ENCODE measurements around the gene COPG2.
"Not testable (repeated sequence)": the region's sequence is repeated elsewhere in the genome, so short reads cannot be mapped to it uniquely, and the experiment has no call there.

Gene COPG2

DNA sequence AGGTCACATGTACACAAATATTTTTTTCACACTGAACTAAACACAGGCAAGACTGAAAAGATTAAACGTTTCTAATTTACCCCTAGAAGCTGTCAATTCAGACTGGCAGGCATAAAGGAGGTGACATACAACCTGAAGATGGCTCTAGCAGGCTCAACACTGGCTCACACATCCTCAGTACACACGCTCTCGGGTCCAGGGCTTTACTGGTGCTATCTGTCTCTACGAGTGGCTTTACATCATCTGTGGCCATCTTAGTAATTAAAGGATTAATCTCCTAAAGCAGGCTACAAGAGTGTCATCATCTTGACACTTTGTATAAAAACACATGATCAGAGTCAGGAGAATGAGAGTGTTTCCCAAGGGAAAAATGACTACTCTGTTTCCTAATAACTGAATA, 57.3 kb downstream of the COPG2 start:
- H3K4me3 ChIP-seq (ENCODE audit: low read depth, low read length), result no peak overlapping the region
- DNase-seq (ENCODE audit: low read depth), result no peak
- TF ChIP-seq, protein P1, sequence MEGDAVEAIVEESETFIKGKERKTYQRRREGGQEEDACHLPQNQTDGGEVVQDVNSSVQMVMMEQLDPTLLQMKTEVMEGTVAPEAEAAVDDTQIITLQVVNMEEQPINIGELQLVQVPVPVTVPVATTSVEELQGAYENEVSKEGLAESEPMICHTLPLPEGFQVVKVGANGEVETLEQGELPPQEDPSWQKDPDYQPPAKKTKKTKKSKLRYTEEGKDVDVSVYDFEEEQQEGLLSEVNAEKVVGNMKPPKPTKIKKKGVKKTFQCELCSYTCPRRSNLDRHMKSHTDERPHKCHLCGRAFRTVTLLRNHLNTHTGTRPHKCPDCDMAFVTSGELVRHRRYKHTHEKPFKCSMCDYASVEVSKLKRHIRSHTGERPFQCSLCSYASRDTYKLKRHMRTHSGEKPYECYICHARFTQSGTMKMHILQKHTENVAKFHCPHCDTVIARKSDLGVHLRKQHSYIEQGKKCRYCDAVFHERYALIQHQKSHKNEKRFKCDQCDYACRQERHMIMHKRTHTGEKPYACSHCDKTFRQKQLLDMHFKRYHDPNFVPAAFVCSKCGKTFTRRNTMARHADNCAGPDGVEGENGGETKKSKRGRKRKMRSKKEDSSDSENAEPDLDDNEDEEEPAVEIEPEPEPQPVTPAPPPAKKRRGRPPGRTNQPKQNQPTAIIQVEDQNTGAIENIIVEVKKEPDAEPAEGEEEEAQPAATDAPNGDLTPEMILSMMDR (IDR thresholded peaks at IDR 0.05; ENCODE audit: insufficient read depth, low read depth, low read length, missing control alignments), result no peak

DNA sequence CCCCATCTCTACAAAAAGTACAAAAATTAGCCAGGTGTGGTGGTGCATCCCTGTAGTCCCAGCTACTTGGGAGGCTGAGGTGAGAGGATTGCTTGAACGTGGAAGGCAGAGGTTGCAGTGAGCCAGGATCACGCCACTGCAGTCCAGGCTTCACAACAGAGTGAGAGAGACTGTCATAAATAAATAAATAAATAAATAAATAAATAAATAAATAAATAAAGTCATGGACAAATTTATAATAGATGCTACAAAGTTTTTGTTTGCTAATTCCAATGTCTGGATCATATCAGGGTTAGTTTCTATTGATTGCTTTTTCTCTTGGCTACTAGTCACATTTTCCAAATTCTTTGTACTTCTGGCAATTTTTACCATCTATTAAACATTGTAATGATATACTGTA, 61.5 kb downstream of the COPG2 start:
- not testable (repeated sequence) for H3K4me3 ChIP-seq (ENCODE audit: low read depth, low read length); DNase-seq (ENCODE audit: low read depth)

DNA sequence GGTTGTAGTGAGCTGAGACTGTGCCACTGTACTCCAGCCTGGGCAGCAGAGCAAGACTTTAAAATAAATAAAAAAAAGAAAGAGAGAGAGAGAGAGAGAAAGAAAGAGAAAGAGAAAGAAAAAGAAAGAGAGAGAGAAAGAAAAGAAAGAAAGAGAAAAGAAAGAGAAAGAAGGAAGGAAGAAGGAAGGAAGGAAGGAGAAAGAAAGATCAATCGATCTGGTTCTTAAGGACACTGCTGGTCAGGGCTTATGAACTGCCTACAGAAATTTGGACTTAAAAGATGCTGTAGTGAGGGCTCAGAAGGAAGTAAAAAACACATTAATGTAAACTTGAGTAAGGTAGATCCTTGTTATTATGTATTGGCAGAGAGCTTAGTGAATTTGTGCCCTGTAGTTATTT, 62.4 kb downstream of the COPG2 start:
- TF ChIP-seq, protein P1 (IDR thresholded peaks at IDR 0.05; ENCODE audit: insufficient read depth, low read depth, low read length, missing control alignments), result no peak
- no peak for DNase-seq (ENCODE audit: low read depth)
- no peak overlapping the region for H3K4me3 ChIP-seq (ENCODE audit: low read depth, low read length)

DNA sequence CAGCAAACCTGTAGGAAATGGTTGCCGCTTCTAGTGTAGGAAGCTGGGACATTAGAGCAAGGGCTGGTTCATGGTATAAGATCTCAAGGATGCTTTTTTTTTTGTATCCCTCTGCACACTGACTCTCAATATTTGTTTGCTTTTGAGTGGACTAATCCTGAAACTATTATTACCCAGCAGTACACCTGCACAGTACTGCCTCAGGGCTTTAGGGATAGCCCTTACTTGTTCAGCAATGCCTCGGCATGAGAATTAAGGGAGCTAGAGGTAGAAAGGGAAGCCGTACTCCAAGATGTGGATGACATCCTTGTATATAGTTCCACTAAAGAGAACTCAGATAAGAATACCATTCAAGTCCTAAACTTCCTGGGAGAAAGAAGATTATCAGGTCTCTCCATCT, 70.5 kb downstream of the COPG2 start:
- no peak overlapping the region for H3K4me3 ChIP-seq (ENCODE audit: low read depth, low read length)
- DNase-seq (ENCODE audit: low read depth), result no peak
- TF ChIP-seq, protein P1 (IDR thresholded peaks at IDR 0.05; ENCODE audit: insufficient read depth, low read depth, low read length, missing control alignments), result no peak

DNA sequence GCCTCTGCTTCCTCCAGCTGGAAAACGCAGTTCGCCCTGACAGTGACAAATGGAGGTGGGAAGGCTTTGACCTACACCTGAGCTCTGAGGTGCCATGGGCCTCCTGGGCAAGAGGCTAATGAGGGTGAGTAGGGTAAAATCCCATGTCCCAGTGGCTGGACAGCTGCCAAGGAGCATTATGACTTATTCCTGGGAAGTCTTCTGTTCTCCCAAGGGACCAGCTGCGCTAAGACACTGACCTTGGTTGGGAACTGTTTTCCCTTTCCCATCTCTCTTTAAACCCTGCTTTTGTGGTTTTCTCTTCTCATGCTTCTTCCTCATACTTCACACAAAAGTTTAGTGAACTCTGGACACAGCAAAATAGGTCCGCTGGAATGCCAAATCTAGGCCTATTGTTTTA, 72.6 kb downstream of the COPG2 start:
- DNase-seq (ENCODE audit: low read depth), result no peak
- no peak overlapping the region for H3K4me3 ChIP-seq (ENCODE audit: low read depth, low read length)
- TF ChIP-seq, protein P1 (IDR thresholded peaks at IDR 0.05; ENCODE audit: insufficient read depth, low read depth, low read length, missing control alignments), result no peak

DNA sequence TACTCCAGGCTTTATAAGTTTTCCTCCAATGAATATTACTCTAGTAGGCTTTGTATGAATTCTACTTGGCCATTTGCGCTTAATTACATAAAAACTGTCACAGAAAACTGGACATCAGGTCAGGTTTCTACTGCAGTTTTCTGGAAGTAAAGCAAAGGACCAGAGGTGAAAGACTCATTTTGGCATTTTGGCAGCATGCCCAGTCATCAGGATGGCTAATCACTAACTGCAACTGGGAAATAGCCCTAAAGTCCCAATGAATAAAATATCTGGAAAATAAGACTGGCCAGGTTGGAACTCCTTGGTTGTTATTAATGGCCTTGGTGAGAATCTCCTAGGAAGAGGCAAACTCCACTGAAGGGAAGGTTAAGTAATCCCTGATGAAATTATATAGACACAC, 75.5 kb downstream of the COPG2 start:
- TF ChIP-seq, protein P1 (IDR thresholded peaks at IDR 0.05; ENCODE audit: insufficient read depth, low read depth, low read length, missing control alignments), result no peak
- no peak for DNase-seq (ENCODE audit: low read depth)
- no peak overlapping the region for H3K4me3 ChIP-seq (ENCODE audit: low read depth, low read length)

DNA sequence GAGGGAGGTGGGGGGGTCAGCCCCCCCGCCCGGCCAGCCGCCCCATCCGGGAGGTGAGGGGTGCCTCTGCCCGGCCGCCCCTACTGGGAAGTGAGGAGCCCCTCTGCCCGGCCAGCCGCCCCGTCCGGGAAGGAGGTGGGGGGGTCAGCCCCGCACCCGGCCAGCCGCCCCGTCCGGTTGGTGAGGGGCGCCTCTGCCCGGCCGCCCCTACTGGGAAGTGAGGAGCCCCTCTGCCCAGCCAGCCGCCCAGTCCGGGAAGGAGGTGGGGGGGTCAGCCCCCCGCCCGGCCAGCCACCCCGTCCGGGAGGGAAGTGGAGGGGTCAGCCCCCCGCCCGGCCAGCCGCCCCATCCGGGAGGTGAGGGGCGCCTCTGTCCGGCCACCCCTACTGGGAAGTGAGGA, 77.1 kb downstream of the COPG2 start:
- H3K4me3 ChIP-seq (ENCODE audit: low read depth, low read length); DNase-seq (ENCODE audit: low read depth): not testable (repeated sequence)

DNA sequence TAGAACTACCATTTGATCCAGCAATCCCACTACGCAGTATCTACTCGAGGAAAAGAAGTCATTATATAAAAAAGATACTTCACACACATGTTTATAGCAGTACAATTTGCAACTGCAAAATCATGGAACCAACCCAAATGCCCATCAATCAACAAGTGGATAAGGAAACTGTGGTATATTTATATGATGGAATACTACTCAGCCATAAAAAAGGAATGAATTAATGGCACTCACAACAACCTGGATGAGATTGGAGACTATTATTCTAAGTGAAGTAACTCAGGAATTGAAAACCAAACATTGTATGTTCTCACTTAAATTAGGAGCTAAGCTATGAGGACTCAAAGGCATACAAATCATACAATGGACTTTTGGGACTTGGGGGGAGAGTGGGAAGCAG, 82.6 kb downstream of the COPG2 start:
- DNase-seq (ENCODE audit: low read depth), result not testable (repeated sequence)

DNA sequence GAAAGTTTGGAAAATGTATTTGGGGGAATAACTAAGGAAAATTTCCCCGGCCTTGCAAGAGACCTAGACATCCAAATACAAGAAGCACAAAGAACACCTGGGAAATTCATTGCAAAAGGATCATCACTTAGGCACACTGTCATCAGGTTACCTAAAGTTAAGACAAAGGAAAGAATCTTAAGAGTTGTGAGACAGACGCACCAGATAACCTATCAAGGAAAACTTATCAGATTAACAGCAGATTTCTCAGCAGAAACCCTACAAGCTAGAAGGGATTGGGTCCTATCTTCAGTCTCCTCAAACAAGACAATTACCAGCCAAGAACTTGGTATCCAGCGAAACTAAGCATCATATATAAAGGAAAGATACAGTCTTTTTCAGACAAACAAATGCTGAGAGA, 93.4 kb downstream of the COPG2 start:
- DNase-seq (ENCODE audit: low read depth), result not testable (repeated sequence)

More for the DNA sequence above, 82.6 kb downstream of the COPG2 start:
- H3K4me3 ChIP-seq (ENCODE audit: low read depth, low read length), result not testable (repeated sequence)

DNA sequence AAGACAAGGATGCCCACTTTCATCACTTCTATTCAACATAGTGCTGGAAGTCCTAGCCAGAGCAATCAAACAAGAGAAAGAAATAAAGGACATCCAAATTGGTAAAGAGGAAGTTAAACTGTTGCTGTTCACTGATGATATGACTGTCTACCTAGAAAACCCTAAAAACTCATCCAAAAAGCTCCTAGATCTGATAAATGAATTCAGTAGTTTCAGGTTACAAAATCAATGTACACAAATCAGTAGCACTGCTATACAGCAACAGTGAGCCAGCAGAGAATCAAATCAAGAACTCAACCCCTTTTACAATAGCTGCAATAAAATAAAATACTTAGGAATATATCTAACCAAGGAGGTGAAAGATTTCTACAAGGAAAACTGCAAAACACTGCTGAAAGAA, 98.4 kb downstream of the COPG2 start:
- H3K4me3 ChIP-seq (ENCODE audit: low read depth, low read length); DNase-seq (ENCODE audit: low read depth): not testable (repeated sequence)

More for the DNA sequence above, 93.4 kb downstream of the COPG2 start:
- not testable (repeated sequence) for H3K4me3 ChIP-seq (ENCODE audit: low read depth, low read length)
